ENCODE measurements around the gene KIAA0753. TPM values are rescaled to one million over a fixed set of nuclear protein-coding genes. Genes with fewer than 3 reads are reported as not detected.

The KIAA0753 gene
- total RNA-seq, 2 experiments from 2014 or later: 20.8 to 29.8 TPM

DNA sequence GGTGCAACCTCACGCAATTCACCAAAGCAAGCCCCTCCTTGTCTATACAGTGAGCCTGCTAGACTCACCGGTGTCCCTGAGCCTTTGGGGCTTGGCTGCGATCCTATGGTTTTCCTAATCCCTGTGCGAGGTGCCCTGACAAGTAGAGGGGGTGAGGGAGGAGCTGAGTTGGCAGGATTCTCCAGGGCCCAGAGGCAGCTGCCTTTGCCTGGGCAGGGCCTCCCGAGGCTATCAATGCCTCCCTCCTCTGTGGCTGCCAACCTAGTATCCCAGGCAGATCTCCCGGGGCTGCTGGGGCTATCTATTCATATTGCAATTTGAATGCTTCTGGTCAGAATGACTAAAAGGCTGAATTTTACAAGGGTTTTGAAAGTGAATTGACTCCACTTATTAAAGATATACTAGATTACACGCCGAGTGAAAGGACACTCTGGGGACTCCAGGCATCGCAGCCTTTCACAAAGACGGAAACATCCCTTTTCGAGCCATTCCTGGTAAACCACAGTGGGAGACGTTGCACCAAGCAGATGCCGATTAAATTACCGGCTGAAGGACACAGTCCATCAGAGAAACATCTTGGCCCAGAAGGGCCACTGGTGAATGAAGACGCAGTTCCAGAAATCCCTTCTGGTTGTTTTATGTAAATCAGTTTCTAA is 72.9 kb downstream of the KIAA0753 start:
- CTCF ChIA-PET (ENCODE audit: unreplicated experiment): no interaction called here
- no peaks in the 10 kb centered on the region for H3K36me3 ChIP-seq (ENCODE audit: insufficient read depth, low read length)
- POLR2A ChIA-PET: no interaction called here
- intact Hi-C loops (cut with micrococcal nuclease; ENCODE audit: unreplicated experiment): no loop called here
- no peaks in the 10 kb centered on the region for H3K9me2 ChIP-seq (ENCODE audit: insufficient read depth, low read length)
- H3K4me1 ChIP-seq (ENCODE audit: insufficient read depth, low read length, poor library complexity, severe bottlenecking): no peaks in the 10 kb centered on the region
- no peaks in the 10 kb centered on the region for H4K20me1 ChIP-seq (ENCODE audit: insufficient read depth, low read length)
- no TSS peak for BruUV-seq (replicated peaks)
- H2AFZ ChIP-seq (ENCODE audit: low read length): no peak overlapping the region
- DNase-seq (ENCODE audit: low spot score): no peak
- no peaks in the 10 kb centered on the region for H3K79me2 ChIP-seq (ENCODE audit: insufficient read depth, low read depth, low read length)
- H3K9me3 ChIP-seq (ENCODE audit: low read length): no peaks in the 10 kb centered on the region
- TF ChIP-seq EZH2phosphoT487 (IDR thresholded peaks at IDR 0.05; ENCODE audit: borderline replicate concordance, low read depth, low read length) (no peak), CTCF (conservative IDR thresholded peaks at IDR 0.05; ENCODE audit: low read length) (no peak)
- no peak overlapping the region for H3K4me2 ChIP-seq (ENCODE audit: low read length)
- H3K4me3 ChIP-seq (ENCODE audit: low read depth, low read length, poor library complexity, severe bottlenecking): no peak overlapping the region
- no peak overlapping the region for H3K27ac ChIP-seq (ENCODE audit: low read depth, low read length, poor library complexity, severe bottlenecking)

DNA sequence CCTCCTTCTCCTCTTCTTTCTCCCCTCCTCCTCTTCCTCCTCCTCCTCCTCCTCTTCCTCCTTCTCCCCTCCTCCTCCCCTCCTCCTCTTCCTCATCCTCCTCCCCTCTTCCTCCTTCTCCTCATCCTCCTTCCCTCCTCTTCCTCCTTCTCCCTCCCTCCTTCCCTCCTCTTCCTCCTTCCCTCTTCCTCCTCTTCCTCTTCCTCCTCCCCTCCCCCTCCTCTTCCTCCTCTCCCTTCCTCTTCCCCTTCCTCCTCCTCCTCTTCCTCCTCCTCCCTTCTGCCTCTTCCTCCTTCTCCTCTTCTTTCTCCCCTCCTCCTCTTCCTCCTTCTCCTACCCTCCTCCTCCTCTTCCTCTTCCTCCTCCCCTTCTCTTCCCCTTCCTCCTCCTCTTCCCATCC is 79.1 kb downstream of the KIAA0753 start:
- Histone ChIP-seq H3K4me2 (ENCODE audit: low read length) (no peak overlapping the region), H3K9me3 (ENCODE audit: low read length) (no peaks in the 10 kb centered on the region), H3K27ac (ENCODE audit: low read depth, low read length, poor library complexity, severe bottlenecking) (no peak overlapping the region), H3K79me2 (ENCODE audit: insufficient read depth, low read depth, low read length) (no peaks in the 10 kb centered on the region), H3K4me1 (ENCODE audit: insufficient read depth, low read length, poor library complexity, severe bottlenecking) (no peaks in the 10 kb centered on the region), H3K36me3 (ENCODE audit: insufficient read depth, low read length) (no peaks in the 10 kb centered on the region), H3K4me3 (ENCODE audit: low read depth, low read length, poor library complexity, severe bottlenecking) (no peak overlapping the region), H4K20me1 (ENCODE audit: insufficient read depth, low read length) (no peaks in the 10 kb centered on the region), H2AFZ (ENCODE audit: low read length) (no peak overlapping the region), H3K9me2 (ENCODE audit: insufficient read depth, low read length) (no peaks in the 10 kb centered on the region)
- ChIA-PET CTCF (ENCODE audit: unreplicated experiment) (no interaction called here), POLR2A (no interaction called here)
- intact Hi-C loops (cut with micrococcal nuclease; ENCODE audit: unreplicated experiment): no loop called here
- BruUV-seq (replicated peaks): no TSS peak
- no peak for TF ChIP-seq EZH2phosphoT487 (IDR thresholded peaks at IDR 0.05; ENCODE audit: borderline replicate concordance, low read depth, low read length)
- TF ChIP-seq CTCF (conservative IDR thresholded peaks at IDR 0.05; ENCODE audit: low read length): no peak
- no peak for DNase-seq (ENCODE audit: low spot score)

- TF ChIP-seq CTCF (conservative IDR thresholded peaks at IDR 0.05; ENCODE audit: low read length) (no peak), EZH2phosphoT487 (IDR thresholded peaks at IDR 0.05; ENCODE audit: borderline replicate concordance, low read depth, low read length) (no peak)
Observed at GRCh38 chr17:6560496-6560895, 80.0 kb downstream of the KIAA0753 start.

More at GRCh38 chr17:6560496-6560895, 80.0 kb downstream of the KIAA0753 start:
- Histone ChIP-seq H4K20me1 (ENCODE audit: insufficient read depth, low read length) (no peaks in the 10 kb centered on the region), H3K9me3 (ENCODE audit: low read length) (no peaks in the 10 kb centered on the region), H3K4me3 (ENCODE audit: low read depth, low read length, poor library complexity, severe bottlenecking) (no peak overlapping the region), H3K9me2 (ENCODE audit: insufficient read depth, low read length) (no peaks in the 10 kb centered on the region), H2AFZ (ENCODE audit: low read length) (no peak overlapping the region), H3K4me2 (ENCODE audit: low read length) (no peak overlapping the region), H3K79me2 (ENCODE audit: insufficient read depth, low read depth, low read length) (no peaks in the 10 kb centered on the region), H3K27ac (ENCODE audit: low read depth, low read length, poor library complexity, severe bottlenecking) (no peak overlapping the region), H3K36me3 (ENCODE audit: insufficient read depth, low read length) (no peaks in the 10 kb centered on the region), H3K4me1 (ENCODE audit: insufficient read depth, low read length, poor library complexity, severe bottlenecking) (no peaks in the 10 kb centered on the region)
- ChIA-PET POLR2A (no interaction called here), CTCF (ENCODE audit: unreplicated experiment) (no interaction called here)
- no TSS peak for BruUV-seq (replicated peaks)
- no peak for DNase-seq (ENCODE audit: low spot score)
- intact Hi-C loops (cut with micrococcal nuclease; ENCODE audit: unreplicated experiment): no loop called here

Measured in OCI-LY7 (cell line).